Stimulated activated CD4-positive, alpha-beta T cell treated with anti-CD3 and anti-CD28 coated beads, Interleukin-1b, Interleukin-23, amount 100 ng/mL, for 4 hours (primary cell): Measurements from ENCODE around the gene NCKAP1.

Experiments
- DNase-seq, 2 donors: peaks; one replicate each; pipeline ENCODE4 v3.0.0-alpha.2; 2020; ENCODE audit warnings: low read depth in 2 of 2

NCKAP1 gene

DNA sequence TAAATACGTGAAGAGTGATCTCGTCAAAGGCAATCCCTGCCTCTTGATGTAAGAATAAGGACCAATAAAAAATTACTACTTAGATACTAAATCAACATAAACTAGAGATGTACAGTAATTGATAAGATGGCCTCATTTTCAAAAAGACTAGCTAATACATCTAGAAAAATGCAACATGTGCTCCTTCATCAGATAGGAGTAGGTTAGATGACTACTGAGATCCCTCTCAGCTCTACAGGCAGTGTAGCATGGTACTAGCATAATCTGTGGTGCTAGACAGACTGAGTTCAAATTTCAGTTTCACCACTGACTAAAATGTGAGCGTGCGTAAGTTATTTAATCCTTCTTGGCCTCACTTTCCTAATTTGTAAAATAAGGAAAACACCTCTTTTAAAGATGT is 89.2 kb downstream of the NCKAP1 start:
- no peak for DNase-seq

DNA sequence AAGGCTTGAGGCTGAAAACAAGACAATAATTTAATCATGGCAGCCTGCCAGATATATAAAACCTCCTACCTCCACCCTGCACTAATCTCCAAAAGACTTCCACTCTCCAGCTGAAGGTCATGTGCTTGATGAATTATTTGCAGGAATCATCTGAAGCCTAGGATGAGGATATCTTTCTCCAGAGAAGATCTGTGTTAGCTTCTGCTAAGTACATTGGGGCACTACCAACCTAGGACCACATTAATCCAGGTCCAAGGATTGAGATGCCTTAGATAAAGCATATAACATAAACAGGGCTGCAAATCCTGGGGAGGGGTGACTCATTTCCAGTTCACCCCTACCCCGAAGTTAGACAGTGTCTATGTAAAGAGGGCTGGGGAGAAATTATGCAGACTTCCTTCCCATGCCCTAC is 91.3 kb downstream of the NCKAP1 start:
- no peak for DNase-seq

DNA sequence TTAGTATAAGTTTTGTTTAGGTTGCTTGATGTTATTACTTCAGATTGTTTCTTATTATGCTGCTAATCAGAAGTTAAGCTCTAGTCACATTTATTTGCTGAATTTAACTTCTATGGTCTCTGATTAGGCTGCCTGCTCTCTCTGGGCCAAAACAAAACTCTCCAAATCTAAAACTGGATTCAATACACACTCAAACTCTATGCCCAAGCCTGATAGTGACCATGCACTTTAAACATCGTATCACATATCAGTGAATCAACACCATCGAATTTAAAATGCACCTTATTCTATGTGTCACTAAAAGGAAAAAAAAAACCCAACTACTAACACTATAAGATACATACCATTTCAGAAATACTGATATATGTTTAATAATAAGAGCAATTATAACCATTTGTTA is 94.9 kb downstream of the NCKAP1 start:
- no peak for DNase-seq

DNA sequence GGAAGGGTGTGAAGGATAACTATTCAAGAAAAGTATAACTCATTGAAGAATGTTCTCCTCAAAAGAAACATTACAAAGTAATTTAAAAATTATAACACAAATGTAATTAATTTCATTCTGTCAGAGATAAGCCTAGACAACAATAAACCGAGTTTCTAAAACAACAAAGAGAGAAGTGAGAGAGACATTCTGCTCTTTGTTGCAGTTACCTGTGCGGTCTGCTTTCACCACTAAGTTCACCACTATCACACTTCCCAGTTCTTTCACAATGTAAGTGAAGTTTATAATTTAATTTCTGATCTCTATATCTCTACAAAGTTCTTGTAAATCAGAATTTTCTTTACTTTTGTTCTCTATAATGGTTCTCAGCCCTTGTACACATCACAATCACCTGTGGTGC is 95.5 kb downstream of the NCKAP1 start:
- no peak for DNase-seq

DNA sequence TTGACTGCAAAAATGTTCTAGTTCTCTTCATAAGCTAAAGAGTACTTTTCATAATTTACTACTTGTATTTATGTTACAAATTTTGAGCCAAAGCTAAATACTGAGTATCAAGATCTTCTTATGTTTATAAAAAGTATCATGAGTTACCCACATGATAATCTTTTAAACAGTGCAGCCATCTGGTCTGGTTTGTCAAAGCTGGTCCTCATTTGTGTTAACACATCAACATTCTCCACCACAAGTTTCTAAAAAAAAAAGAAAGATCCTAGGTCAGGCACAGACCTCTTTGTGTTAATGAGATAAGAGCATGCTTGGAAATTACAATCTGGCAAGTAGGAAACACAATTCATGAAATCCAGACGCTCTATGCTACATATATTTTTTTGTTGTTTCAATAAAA is 96.3 kb downstream of the NCKAP1 start:
- DNase-seq: no peak

DNA sequence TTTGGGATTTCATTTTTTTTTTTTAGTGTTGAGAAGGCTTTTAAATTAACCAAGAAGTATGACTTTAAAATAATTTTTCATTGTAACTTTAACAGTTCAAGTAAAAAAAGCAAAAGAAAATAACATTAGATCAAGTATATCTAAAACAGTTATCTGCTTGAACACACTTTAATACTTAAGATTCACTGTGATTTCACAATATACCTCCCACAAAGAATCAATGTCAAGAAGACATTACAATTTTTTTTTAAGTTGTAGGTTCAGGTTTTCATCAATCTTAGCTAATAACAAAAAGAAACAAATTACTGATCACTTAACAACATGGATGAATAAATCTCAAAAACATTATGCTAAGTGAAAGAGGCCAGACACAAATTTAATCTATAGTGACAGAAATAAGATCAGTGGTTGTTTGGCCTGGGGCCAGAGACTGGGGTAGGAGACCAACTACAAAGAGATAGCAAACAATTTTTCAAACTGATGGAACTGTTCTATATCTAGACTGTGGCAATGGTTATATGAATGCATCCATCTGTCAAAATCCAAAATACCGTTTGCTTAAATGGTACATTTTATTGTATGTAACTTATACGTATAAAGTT is 97.0 kb downstream of the NCKAP1 start:
- DNase-seq: no peak

DNA sequence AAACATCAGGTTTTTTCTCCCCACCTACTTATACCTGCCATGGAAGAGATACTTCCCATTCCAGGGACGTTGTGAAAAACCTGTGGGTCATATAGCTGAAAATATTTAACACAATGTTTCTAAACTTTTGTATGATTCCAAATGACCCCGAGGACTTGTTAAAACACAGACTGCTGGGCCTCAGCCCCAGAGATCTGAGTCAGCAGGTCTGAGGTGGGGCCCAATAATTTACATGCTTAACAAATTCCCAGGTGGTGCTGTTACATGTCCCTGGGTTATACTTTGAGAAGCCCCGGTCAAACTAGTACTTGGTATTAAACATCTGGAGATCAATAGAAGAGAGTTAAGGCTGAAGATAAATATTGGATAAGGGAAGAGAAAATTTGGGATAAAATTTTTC is 100.4 kb downstream of the NCKAP1 start:
- no peak for DNase-seq

DNA sequence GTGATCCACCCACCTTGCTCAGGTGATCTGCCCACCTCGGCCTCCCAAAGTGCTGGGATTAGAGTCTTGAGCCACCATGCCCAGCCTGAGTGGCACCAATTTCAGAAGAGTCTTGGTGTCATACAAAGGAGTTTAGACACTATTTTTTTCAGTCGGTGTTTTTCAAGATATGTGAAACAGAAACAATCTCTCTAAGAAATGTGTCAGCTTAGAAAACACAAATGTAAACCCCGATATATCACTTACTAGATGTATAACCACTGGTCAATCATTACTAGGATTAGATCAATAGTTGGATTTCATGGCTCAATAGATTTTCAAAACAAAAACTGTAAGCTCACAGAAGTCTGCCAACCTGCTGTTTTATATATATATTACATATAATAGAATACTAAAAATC is 104.6 kb downstream of the NCKAP1 start:
- no peak for DNase-seq

DNA sequence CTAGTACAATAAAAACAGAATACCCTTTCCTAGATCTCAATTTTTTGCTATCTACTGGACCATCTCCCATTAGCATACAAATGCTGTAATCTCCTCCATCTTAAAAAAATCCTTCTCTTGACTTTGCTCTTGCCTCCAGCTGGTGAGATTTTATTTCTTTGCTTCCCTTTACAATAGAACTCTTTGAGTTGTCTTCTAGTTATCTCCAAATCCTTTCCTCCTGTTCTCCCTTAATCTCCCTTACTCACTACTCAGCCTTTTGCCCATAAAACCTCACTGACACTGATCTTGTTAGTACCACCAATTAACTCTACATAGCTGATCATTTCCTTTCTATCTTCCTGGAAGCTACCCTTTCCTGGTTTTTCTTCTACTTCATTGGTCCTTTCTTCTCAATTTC is 108.3 kb downstream of the NCKAP1 start:
- no peak for DNase-seq

DNA sequence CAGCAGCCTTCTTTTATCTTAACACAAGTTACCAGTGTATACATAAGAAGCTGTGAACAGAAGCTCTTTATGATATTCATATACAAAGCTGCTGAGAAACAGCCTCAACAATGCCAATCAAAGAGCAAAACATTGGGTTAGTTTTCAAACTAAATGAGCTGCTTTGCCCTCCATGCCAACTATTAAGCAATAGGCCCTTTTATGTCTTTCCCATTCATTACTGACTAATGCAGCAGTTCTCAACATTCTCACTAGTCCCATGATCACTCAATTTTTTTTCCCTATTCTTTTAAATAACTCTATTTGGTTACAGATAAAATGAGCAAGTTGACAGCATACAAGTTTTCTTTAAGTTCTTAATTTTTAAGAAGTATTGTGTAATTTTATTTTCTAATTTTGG is 114.0 kb downstream of the NCKAP1 start:
- no peak for DNase-seq

DNA sequence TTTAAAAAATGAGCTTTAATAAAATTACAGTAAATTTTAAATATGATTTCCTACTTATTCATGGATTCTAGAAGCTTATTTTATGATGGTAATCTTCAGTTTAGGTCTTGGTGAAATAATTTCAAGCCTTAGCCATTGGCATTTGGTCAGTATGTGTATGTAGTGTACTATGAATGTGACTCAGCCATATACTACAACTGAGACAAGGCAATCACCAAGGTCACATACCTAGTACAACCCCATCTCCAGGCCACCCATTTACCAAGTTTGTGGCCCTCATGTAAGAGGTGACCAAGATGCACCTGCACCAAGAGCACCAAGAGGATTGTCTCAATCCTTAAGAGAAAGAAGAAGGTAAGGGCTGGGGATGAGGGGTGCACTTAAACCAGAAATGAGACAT is 117.0 kb downstream of the NCKAP1 start:
- no peak for DNase-seq

DNA sequence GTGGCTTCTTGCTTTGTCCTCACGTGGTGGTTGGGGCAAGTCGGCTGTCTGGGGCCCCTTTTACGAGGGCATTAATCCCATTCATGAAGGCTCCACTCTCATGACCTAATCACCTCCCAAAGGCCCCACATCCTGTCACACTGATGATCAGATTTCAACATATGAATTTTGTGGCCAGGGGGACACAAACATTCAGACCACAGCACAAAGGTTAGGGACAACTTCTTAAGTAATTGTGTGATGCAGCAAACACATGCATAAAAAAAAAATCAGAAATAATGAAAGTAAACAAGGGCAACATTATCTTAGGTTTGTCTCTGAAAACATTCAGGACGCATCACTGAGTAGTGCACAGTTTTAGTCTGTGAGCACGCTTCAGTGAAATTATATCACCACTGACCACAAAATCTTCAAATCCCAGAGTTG is 117.6 kb downstream of the NCKAP1 start:
- DNase-seq: no peak

DNA sequence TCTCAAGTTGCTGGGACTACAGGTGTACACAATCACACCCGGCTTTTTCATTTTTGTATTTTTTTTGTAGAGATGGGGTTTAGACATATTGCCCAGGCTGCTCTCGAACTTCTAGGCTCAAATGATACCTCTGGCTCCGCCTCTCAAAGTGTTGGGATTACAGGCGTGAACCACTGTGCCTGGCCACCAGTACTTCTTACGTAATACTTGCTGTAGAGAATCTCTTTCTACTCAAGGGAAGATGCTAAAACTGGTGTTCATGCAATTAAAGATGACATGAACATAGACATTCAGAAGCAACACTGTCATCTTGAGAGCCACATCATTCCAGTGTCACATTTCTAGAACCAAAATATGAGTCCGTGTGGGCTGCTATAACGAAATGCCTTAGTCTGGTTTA is 118.2 kb downstream of the NCKAP1 start:
- DNase-seq: no peak

DNA sequence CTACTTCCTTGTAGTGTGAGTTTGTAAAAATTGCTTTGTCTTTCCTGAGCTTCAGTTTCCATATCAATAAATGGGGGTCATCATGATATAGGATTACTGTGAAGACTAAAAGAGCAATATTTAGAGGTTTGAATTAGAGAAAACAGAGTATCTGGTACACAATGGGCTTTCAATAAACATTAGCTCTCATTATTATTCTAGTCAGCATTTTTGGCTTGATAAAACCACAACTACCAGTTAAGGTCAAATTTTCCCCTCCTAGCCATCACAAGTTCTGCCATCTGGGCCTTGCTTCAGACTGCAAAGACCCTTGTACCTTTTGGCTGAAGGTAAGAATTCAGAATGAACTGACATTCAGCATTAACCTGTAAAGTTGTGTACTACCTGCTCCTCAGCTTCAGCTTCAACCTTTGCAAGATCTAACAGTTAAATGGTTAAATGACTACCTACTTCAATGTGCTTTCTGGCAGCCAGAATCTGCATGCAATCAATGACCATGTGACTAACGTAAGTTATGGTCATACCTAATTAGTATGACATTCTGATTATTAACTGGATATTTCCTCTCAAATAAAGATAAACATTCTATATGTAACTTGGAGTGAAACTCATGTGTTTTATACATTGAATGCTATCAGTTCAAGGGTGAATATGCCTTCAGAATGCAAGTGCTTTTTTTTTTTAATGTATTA is 119.2 kb downstream of the NCKAP1 start:
- no peak for DNase-seq

DNA sequence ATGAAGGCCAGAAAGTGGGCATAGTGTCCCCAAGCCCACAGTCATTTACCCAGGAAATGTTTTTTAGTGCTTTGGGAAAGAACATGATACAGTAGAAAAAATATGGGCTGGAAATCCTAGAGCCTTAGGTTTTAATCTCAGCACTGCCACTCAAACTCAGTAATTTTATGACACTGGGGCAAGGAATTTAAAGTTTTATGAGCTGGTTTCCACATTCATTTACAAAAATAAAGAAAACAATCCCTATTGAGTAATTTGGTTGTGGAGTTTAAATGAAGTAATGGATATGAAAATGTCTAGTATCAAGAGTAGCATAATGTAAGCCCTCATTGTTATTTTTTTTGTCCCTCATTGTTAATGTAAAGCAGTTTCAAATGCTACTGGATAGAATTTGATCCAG is 120.3 kb downstream of the NCKAP1 start:
- no peak for DNase-seq

DNA sequence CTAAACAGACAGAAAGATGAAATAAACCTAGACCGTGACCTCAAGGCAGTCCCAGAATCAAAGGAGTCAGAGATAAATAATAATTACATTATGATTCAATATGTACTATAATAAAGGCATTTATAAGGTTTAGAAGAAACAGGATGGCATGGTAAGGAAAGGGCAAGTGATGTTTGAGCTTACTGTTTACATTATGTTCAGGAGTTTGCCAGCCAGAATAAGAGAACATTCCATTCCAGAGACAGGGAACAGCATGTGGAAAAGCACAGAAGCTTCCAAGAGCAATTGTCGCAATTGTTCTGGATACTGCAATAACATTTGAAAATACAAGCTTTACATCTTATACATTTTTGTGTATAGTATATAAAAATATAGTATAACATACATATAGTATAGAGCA is 121.8 kb downstream of the NCKAP1 start:
- no peak for DNase-seq

DNA sequence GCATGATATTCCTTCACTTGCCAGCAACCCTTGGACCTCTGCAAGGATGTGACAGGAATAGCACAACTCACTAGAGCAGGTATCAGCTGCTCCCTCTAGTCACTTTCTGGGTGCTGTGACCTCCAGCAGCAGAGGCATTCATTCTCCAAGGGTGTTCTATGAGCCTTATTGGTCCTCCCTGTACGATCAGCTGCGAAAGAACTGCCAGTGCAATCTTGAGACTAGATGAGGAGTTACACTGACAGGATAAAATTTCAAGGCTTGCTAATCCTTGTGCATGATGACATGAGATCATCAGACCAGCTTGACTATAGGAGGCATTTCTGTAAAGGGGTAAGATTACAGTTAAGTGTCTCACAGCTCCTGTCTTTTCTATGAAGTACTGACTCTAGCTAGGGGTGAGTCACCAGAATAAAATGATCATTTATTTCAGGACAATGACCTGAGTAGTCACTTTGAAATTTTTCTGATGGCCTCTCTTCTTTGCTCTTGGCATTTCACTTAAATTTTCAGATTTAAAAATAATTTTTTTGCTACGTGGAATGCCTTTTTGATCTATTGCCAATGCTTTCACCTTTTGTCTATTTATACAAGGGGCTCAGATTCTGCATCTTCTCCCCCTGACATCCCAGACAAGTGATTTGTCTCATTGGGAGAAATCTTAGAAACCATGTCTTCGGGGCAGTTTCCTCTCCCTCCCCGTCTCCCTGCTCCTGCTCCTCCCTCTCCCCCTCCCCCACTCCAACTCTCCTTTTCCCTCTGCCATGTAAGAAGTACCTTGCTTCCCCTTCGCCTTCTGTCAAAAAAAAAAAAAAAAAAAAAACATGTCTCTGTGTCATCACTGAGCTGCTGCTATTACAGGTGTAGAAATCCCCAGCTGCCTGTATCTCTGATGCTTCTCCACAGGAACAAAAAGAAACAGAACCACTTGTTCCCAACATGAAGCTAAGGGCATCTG is 122.6 kb downstream of the NCKAP1 start:
- no peak for DNase-seq

DNA sequence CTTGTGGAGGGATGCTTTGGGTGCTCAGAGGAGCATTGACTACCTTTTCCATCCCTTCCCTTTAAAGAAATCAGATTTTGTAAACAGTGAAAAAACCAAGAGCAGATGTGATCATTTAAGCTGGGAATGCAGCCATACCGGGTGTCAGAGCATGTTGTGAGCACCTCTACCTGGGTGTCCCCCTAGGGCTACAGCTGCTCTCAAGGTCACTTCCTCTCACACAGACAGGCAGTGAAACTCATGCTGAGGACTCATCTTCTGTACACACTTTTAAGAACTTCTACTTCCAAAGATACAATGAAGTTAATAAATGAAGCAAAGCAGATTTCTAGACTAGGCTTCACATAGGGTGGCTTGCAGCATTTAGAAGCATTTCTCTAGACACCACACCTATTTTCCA is 123.4 kb downstream of the NCKAP1 start:
- DNase-seq: no peak

DNA sequence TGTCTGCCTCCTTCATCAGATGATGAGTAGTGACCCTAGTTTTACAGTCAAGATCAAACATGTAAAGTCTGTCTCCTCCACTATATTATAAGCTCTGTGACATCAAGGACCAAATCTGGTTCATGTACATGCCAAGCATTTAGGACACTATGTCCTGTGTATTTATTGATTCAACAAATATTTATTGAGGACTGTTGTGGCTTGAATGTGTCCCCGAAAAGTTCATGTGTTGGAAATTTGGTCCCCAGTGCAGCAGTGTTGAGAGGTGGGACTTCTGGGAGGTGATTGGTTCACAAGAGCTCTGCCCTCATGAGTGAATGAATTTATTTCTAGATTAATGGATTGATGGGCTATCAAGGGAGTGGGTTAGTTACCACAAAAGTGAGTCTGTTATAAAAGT is 125.2 kb downstream of the NCKAP1 start:
- no peak for DNase-seq

DNA sequence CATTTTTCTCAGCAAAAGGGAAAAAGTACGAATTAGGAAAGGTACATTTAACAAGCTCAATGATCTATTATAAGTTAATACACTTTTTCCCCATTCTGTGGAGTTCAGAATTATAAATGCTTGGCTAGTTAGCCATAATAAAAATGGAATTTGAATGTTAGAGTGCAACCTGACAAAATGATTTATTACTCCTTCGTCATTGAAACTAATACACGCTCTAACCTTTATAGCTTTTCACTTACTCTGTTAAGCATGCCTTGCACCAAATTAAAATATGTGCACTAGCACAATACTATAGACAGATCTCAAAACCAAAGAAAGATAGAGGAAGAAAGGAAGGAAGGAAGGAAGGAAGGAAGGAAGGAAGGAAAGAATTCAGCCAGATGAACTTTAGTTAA is 125.7 kb downstream of the NCKAP1 start:
- DNase-seq: no peak

DNA sequence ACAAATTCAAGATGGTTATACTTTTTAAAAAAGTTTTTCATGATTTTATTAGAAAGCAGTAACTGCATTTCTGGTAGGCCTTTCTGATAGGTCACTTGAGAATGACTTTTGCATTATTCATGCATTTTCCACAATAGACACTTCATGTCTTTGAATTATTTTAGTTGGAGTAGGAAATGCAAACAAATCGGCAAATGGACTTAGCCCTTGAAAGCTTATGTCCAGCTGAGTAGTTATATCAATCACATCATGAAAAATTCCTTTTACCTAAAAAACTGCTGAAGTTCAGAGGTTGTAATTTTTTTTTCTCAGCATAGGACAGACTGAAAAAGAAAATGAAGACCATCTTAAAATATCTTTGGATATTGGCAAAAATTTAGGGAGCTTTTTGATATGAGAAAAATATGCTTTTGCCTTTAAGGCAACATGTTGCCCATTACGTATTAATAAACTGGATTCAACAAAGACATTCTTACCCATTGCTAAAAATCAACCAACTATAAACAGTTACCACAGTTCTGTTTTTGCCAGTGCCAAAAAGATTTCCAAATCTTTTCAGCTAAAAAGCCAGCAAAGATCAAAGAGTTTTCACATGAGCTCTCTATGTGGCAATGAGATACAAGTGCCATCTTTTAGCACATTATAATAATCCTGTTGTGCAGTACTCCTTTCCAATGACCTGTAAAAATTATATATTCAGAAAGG is 126.3 kb downstream of the NCKAP1 start:
- DNase-seq: no peak

DNA sequence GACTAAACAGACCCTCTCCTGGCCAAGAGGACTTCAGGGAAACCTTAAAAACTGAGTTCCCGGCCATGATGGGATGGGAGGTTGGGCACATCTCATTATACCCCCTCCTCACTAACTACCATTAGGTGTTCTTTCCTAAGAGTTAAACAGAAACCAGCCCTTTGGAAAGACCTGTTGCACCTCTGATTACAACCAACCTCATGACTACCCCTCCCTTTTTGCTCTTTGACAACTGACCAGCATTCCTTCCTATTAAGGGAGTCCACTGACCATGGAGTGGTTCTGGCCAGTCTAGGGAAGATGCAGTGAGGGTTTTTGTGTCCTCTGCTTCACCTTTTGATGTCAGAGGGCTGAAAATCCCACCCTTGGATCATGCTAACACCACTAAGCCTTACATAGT is 127.3 kb downstream of the NCKAP1 start:
- DNase-seq: no peak
